IMR-90 (cell line): ENCODE results near the gene TGFB3. TPM values are rescaled to one million over a fixed set of nuclear protein-coding genes. Genes with fewer than 3 reads are reported as not detected.

Experiments
- ATAC-seq: fragments of 200-7000 bp; cut with Tn5 transposase; 2 replicates; pipeline ENCODE4 v1.9.1; 2020; ENCODE audit warnings: low read depth, mild to moderate bottlenecking, moderate library complexity
- BruUV-seq: library from RNA; stranded (reverse); fragments of 400-500 nt; replicated peaks from 2 replicates; lab custom pipeline; 2021; lab: Mats Ljungman, UMichigan
- CTCF ChIA-PET: fragments of 300-600 bp; formaldehyde crosslinking; extraction: SDS; loops from one replicate; lab custom pipeline; 2021; ENCODE audit warnings: antibody characterized with exemption; lab: Yijun Ruan, JAX
- POLR2A ChIA-PET: fragments of 300-600 bp; sonication (Branson Sonifier 250); formaldehyde crosslinking; loops from one replicate; lab custom pipeline; 2022; ENCODE audit warnings: antibody characterized with exemption; ENCODE audit not compliant: unreplicated experiment; lab: Charles Lee
- DNase-seq: peaks from one replicate; pipeline ENCODE4 v3.0.0; 2013
- H2AFZ ChIP-seq: replicated peaks from 2 replicates; pipeline ENCODE3; 2013; ENCODE audit warnings: low read length, mild to moderate bottlenecking; ENCODE audit not compliant: poor library complexity
- H2AK5ac ChIP-seq: 2 replicates; pipeline ENCODE4 v1.6.1; 2013; ENCODE audit warnings: low read depth, low read length, inconsistent platforms
- H2AK9ac ChIP-seq: replicated peaks from 2 replicates; pipeline ENCODE3; 2013; ENCODE audit warnings: mild to moderate bottlenecking, low read depth, low read length, moderate library complexity; ENCODE audit not compliant: poor library complexity
- H2BK120ac ChIP-seq: 2 replicates; pipeline ENCODE4 v1.6.1; 2013; ENCODE audit warnings: low read depth, low read length, inconsistent platforms
- H2BK15ac ChIP-seq: 3 replicates; pipeline ENCODE4 v1.6.1; 2013; ENCODE audit warnings: low read depth, low read length, inconsistent platforms
- H2BK20ac ChIP-seq: 2 replicates; pipeline ENCODE4 v1.6.1; 2013; ENCODE audit warnings: low read depth, mild to moderate bottlenecking, inconsistent platforms, low read length, moderate library complexity
- H2BK5ac ChIP-seq: 2 replicates; pipeline ENCODE4 v1.6.1; 2013; ENCODE audit warnings: mild to moderate bottlenecking, low read depth, low read length, inconsistent platforms; ENCODE audit not compliant: poor library complexity, severe bottlenecking
- H3K14ac ChIP-seq: replicated peaks from 2 replicates; pipeline ENCODE4 v1.6.1; 2013; ENCODE audit warnings: low read depth, low read length, inconsistent platforms
- H3K18ac ChIP-seq: 2 replicates; pipeline ENCODE4 v1.6.1; 2013; ENCODE audit warnings: low read depth, low read length, control low read depth
- H3K23ac ChIP-seq: 2 replicates; pipeline ENCODE4 v1.6.1; 2013; ENCODE audit warnings: low read depth, low read length, inconsistent platforms
- H3K27ac ChIP-seq: 2 replicates; pipeline ENCODE4 v1.5.1; 2013; ENCODE audit warnings: mild to moderate bottlenecking, control low read depth, low read length; ENCODE audit not compliant: insufficient read depth
- H3K27me3 ChIP-seq: 2 replicates; pipeline ENCODE4 v1.6.1; 2013; ENCODE audit warnings: low read length; ENCODE audit not compliant: control insufficient read depth, insufficient read depth
- H3K36me3 ChIP-seq: 2 replicates; pipeline ENCODE4 v1.6.1; 2013; ENCODE audit warnings: low read length, mixed read lengths; ENCODE audit not compliant: control insufficient read depth, insufficient read depth
- H3K4ac ChIP-seq: 2 replicates; pipeline ENCODE4 v1.6.1; 2013; ENCODE audit warnings: low read depth, low read length, inconsistent platforms
- H3K4me1 ChIP-seq: 2 replicates; pipeline ENCODE4 v1.6.1; 2013; ENCODE audit warnings: low read length, mixed read lengths; ENCODE audit not compliant: control insufficient read depth, insufficient read depth
- H3K4me2 ChIP-seq: 2 replicates; pipeline ENCODE4 v1.6.1; 2013; ENCODE audit warnings: low read depth, mild to moderate bottlenecking, control low read depth, low read length, moderate library complexity
- H3K4me3 ChIP-seq: 2 replicates; pipeline ENCODE4 v1.5.1; 2013; ENCODE audit warnings: low read depth, mild to moderate bottlenecking, control low read depth, low read length, moderate library complexity; ENCODE audit not compliant: insufficient read depth
- H3K56ac ChIP-seq: 2 replicates; pipeline ENCODE4 v1.6.1; 2013; ENCODE audit warnings: low read length, inconsistent platforms; ENCODE audit not compliant: insufficient read depth; ENCODE audit errors: extremely low read depth
- H3K79me1 ChIP-seq, 2 experiments: 2 replicates each; pipeline ENCODE4 v1.6.1; 2013; ENCODE audit warnings: low read length in 2 of 2, inconsistent platforms in 1 of 2, low read depth in 1 of 2
- H3K9ac ChIP-seq: 2 replicates; pipeline ENCODE4 v1.6.1; 2013; ENCODE audit warnings: low read depth, low read length, control low read depth
- H3K9me1 ChIP-seq: 2 replicates; pipeline ENCODE4 v1.6.1; 2013; ENCODE audit warnings: low read length, inconsistent platforms; ENCODE audit not compliant: insufficient read depth
- H3K9me3 ChIP-seq: 2 replicates; pipeline ENCODE4 v1.6.1; 2013; ENCODE audit warnings: low read length; ENCODE audit not compliant: control insufficient read depth, insufficient read depth
- H4K20me1 ChIP-seq: 2 replicates; pipeline ENCODE4 v1.6.1; 2013; ENCODE audit warnings: low read length, inconsistent platforms; ENCODE audit not compliant: insufficient read depth
- H4K5ac ChIP-seq: 2 replicates; pipeline ENCODE4 v1.6.1; 2013; ENCODE audit warnings: mild to moderate bottlenecking, low read depth, low read length, control low read depth
- H4K8ac ChIP-seq, 2 experiments: 2 replicates each; pipeline ENCODE4 v1.6.1; 2013; ENCODE audit warnings: low read depth in 2 of 2, low read length in 2 of 2, control low read depth in 1 of 2, inconsistent platforms in 1 of 2
- H4K91ac ChIP-seq: 2 replicates; pipeline ENCODE4 v1.6.1; 2013; ENCODE audit warnings: low read depth, low read length, inconsistent platforms; ENCODE audit not compliant: insufficient read depth
- CEBPB ChIP-seq: IDR thresholded peaks from 2 replicates; pipeline ENCODE4 v1.6.1; 2012; ENCODE audit warnings: low read depth, low read length, improper control_type of control experiment
- MXI1 ChIP-seq: IDR thresholded peaks from 2 replicates; pipeline ENCODE4 v1.6.1; 2012; ENCODE audit warnings: low read depth, mild to moderate bottlenecking, low read length, moderate library complexity, borderline replicate concordance
- WGBS, 2 experiments: methylation state at CpG; one replicate each; pipeline versions ENCODE4 v1.1.5 to v1.1.7; 2013; ENCODE audit warnings: missing lambda C conversion rate in 2 of 2; ENCODE audit not compliant: insufficient read length in 1 of 2; ENCODE audit errors: extremely low coverage in 2 of 2; 5-methylcytosine and 5-hydroxymethylcytosine counted together
- dilution Hi-C: fragments of 300-500 bp; cut with HindIII; formaldehyde crosslinking; loops from one replicate; pipeline ENCODE4 v1.14.3; 2018; ENCODE audit warnings: low sequenced_read_pairs; ENCODE audit not compliant: unreplicated experiment
- in situ Hi-C: fragments of 300-500 bp; cut with MboI; formaldehyde crosslinking; loops from 3 replicates; pipeline ENCODE4 v1.14.3; 2019; ENCODE audit warnings: low sequenced_read_pairs, inconsistent platforms, mixed read lengths
- intact Hi-C: fragments of 100-400 bp; cut with micrococcal nuclease; formaldehyde crosslinking; loops from 2 replicates; pipeline ENCODE4 v1.10.0; 2022
- polyA plus RNA-seq, 3 experiments: library from polyadenylated mRNA; depleted of rRNA; stranded (reverse); fragments of >200 nt; gene quantifications; 2 replicates each; pipeline ENCODE4 v1.2.3, GENCODE V29; 2012; ENCODE audit warnings: low replicate concordance in 1 of 3
- total RNA-seq: library from RNA; depleted of rRNA; stranded (reverse); fragments of >200 nt; gene quantifications from 2 replicates; pipeline ENCODE4 v1.2.3, GENCODE V29; 2012

Gene TGFB3
- total and polyA plus RNA-seq, 2 of the 4 experiments (the other 2 are of a cell fraction), result 2.2 to 4.3 TPM

DNA sequence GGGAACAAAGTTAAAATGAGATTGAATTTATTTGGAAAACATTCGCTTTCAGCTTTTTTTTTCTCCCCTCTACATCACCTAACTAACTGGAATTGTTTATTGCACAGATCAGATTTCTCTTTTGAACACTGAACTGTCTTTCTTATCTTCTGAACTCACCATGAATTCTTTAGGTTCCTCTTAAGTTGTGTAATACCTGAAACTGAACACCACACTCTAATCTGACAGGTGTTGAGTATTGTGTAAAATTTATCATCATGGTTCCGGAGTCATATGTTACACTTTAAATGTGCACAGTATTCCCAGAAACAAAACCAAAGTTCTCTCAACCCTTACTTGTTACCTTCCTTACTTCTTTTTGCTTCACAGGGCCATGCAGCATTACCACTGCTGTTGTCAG is 66.8 kb downstream of the TGFB3 start:
- Histone ChIP-seq H3K27me3 (no peaks in the 10 kb centered on the region), H4K8ac (no peak overlapping the region), H3K18ac (no peak overlapping the region), H2AK5ac (no peak overlapping the region), H4K91ac (no peak overlapping the region), H3K4me3 (no peak overlapping the region), H2AK9ac (no peak overlapping the region), H3K9me1 (no peaks in the 10 kb centered on the region), H3K79me1 (no peaks in the 10 kb centered on the region), H3K4me1 (no peaks in the 10 kb centered on the region), H3K9ac (no peak overlapping the region), H2BK15ac (no peak overlapping the region), H3K4ac (no peak overlapping the region), H3K36me3 (no peaks in the 10 kb centered on the region), H2BK120ac (no peak overlapping the region), H3K14ac (no peak overlapping the region), H3K23ac (no peak overlapping the region), H4K20me1 (no peaks in the 10 kb centered on the region), H4K5ac (no peak overlapping the region), H3K4me2 (no peak overlapping the region), H2BK5ac (no peak overlapping the region), H3K56ac (no peak overlapping the region), H2AFZ (no peak overlapping the region), H3K27ac (no peak overlapping the region), H3K9me3 (no peaks in the 10 kb centered on the region), H2BK20ac (no peak overlapping the region)
- ATAC-seq (no peak), DNase-seq (no peak)
- dilution Hi-C loops (no loop called here), intact Hi-C loops (no loop called here), in situ Hi-C loops (no loop called here)
- no CpG with 5 or more reads among the region's 2 CpGs for WGBS, 2 experiments
- CTCF ChIA-PET, result interaction anchor here (0.9 kb wide), 1 partner anchor 10 kb away, joined by 3 read pairs; no protein-coding TSS in a partner anchor
- BruUV-seq, result no TSS peak
- POLR2A ChIA-PET, result no interaction called here
- TF ChIP-seq MXI1, result no peak
- peak; percentile 40 for TF ChIP-seq CEBPB
